HepG2 (cell line): ENCODE results near the gene PRCD. TPM values are rescaled to one million over a fixed set of nuclear protein-coding genes. Genes with fewer than 3 reads are reported as not detected.

ENCODE experiments used
- CREM ChIP-seq, 2 experiments: sonication (generic) in 1 of 2; formaldehyde crosslinking in 1 of 2; IDR thresholded peaks; 2 replicates each; pipeline versions ENCODE4 v1.4.0 to v1.6.1; 2016 to 2020; ENCODE audit warnings: antibody characterized with exemption in 1 of 2, mild to moderate bottlenecking in 1 of 2, missing genetic modification reagents in 1 of 2
- GZF1 ChIP-seq: sonication (generic); formaldehyde crosslinking; IDR thresholded peaks from 2 replicates; pipeline ENCODE4 v1.5.1; 2020; ENCODE audit warnings: mild to moderate bottlenecking, missing genetic modification reagents
- JARID2 ChIP-seq: sonication (generic); formaldehyde crosslinking; IDR thresholded peaks from 2 replicates; pipeline ENCODE4 v1.8.1; 2023; ENCODE audit warnings: missing genetic modification reagents, inconsistent platforms; ENCODE audit not compliant: insufficient replicate concordance
- SNAPC5 ChIP-seq: sonication (generic); formaldehyde crosslinking; IDR thresholded peaks from 2 replicates; pipeline ENCODE4 v1.8.1; 2023; ENCODE audit warnings: mild to moderate bottlenecking, missing genetic modification reagents, borderline replicate concordance
- SOX5 ChIP-seq: IDR thresholded peaks from 2 replicates; pipeline ENCODE4 v1.6.1; 2016; ENCODE audit warnings: borderline replicate concordance
- SOX6 ChIP-seq, 2 experiments: fragments of 450-650 bp in 1 of 2; sonication (generic) in 1 of 2; formaldehyde crosslinking in 1 of 2; IDR thresholded peaks; 2 replicates each; pipeline versions ENCODE4 v1.4.0 to v1.6.1; 2017 to 2020; ENCODE audit warnings: antibody characterized with exemption in 1 of 2, mild to moderate bottlenecking in 1 of 2, missing genetic modification reagents in 1 of 2
- XRCC5 ChIP-seq: fragments of 200-400 bp; formaldehyde crosslinking; optimal IDR thresholded peaks from 2 replicates; pipeline ENCODE3; 2017; ENCODE audit warnings: mild to moderate bottlenecking, low read length
- YY1 ChIP-seq: IDR thresholded peaks from 2 replicates; pipeline ENCODE4 v1.6.1; 2011; ENCODE audit warnings: low read length, low read depth, moderate library complexity, mild to moderate bottlenecking; ENCODE audit not compliant: insufficient read depth, insufficient replicate concordance
- ZBTB49 ChIP-seq: sonication (generic); formaldehyde crosslinking; IDR thresholded peaks from 2 replicates; pipeline ENCODE4 v1.4.0; 2020; ENCODE audit warnings: missing genetic modification reagents, borderline replicate concordance
- ZFP62 ChIP-seq: sonication (generic); formaldehyde crosslinking; IDR thresholded peaks from 2 replicates; pipeline ENCODE4 v1.4.0; 2020; ENCODE audit warnings: missing genetic modification reagents
- ZNF331 ChIP-seq: sonication (generic); formaldehyde crosslinking; IDR thresholded peaks from 2 replicates; pipeline ENCODE4 v1.4.0; 2020; ENCODE audit warnings: missing genetic modification reagents
- ZNF430 ChIP-seq: sonication (generic); formaldehyde crosslinking; IDR thresholded peaks from 2 replicates; pipeline ENCODE4 v1.9.0; 2021; ENCODE audit warnings: mild to moderate bottlenecking, missing genetic modification reagents
- ZNF564 ChIP-seq: sonication (generic); formaldehyde crosslinking; IDR thresholded peaks from 2 replicates; pipeline ENCODE4 v1.8.1; 2023; ENCODE audit warnings: mild to moderate bottlenecking, missing genetic modification reagents
- ZNF75D ChIP-seq: sonication (generic); formaldehyde crosslinking; IDR thresholded peaks from 2 replicates; pipeline ENCODE4 v1.8.1; 2023; ENCODE audit warnings: missing genetic modification reagents, mild to moderate bottlenecking, borderline replicate concordance
- ZNF761 ChIP-seq: sonication (generic); formaldehyde crosslinking; conservative IDR thresholded peaks from 2 replicates; pipeline ENCODE4 v1.4.0; 2020; ENCODE audit warnings: mild to moderate bottlenecking, missing genetic modification reagents
- polyA plus RNA-seq, 8 experiments: library from polyadenylated mRNA; depleted of rRNA in 3 of 8; stranded (reverse) in 7 of 8; unstranded in 1 of 8; fragments of >200 nt; fragmentation: Illumina TruSeq in 4 of 8; extraction: Trizol in 4 of 8; gene quantifications; 2 replicates each; pipeline versions ENCODE4 v1.2.1 to v1.2.3, GENCODE V29; 2011 to 2016; ENCODE audit warnings: low read depth in 4 of 8, missing spikeins in 1 of 8, mixed read lengths in 1 of 8; ENCODE audit not compliant: insufficient read depth in 1 of 8
- total RNA-seq, 5 experiments: library from RNA; depleted of rRNA; stranded (reverse); fragments of >200 nt; fragmentation: Illumina TruSeq; extraction: Trizol; gene quantifications; 2 replicates each; pipeline ENCODE4 v1.2.3, GENCODE V29; 2016; ENCODE audit warnings: low read depth in 1 of 5
- TF ChIP-seq, protein P1 (sequence below): sonication (generic); formaldehyde crosslinking; IDR thresholded peaks from 2 replicates; pipeline ENCODE4 v1.9.0; 2021; ENCODE audit warnings: missing genetic modification reagents, borderline replicate concordance
- TF ChIP-seq, protein P2 (sequence below), 2 experiments: sonication (generic) in 1 of 2; formaldehyde crosslinking in 1 of 2; IDR thresholded peaks; 2 replicates each; pipeline versions ENCODE4 v1.5.1 to v1.6.1; 2011 to 2020; ENCODE audit warnings: borderline replicate concordance in 1 of 2, low read depth in 1 of 2, low read length in 1 of 2, mild to moderate bottlenecking in 1 of 2, missing genetic modification reagents in 1 of 2, moderate library complexity in 1 of 2
- TF ChIP-seq, protein P3 (sequence below): sonication (generic); formaldehyde crosslinking; conservative IDR thresholded peaks from 2 replicates; pipeline ENCODE4 v1.8.0; 2022; ENCODE audit warnings: missing genetic modification reagents

PRCD gene
- total and polyA plus RNA-seq, 2 of the 13 experiments (the other 11 are each of a cell fraction or from before 2014, with no cell fraction given) = 0.51 TPM; not detected in 1

- TF ChIP-seq, protein P1, sequence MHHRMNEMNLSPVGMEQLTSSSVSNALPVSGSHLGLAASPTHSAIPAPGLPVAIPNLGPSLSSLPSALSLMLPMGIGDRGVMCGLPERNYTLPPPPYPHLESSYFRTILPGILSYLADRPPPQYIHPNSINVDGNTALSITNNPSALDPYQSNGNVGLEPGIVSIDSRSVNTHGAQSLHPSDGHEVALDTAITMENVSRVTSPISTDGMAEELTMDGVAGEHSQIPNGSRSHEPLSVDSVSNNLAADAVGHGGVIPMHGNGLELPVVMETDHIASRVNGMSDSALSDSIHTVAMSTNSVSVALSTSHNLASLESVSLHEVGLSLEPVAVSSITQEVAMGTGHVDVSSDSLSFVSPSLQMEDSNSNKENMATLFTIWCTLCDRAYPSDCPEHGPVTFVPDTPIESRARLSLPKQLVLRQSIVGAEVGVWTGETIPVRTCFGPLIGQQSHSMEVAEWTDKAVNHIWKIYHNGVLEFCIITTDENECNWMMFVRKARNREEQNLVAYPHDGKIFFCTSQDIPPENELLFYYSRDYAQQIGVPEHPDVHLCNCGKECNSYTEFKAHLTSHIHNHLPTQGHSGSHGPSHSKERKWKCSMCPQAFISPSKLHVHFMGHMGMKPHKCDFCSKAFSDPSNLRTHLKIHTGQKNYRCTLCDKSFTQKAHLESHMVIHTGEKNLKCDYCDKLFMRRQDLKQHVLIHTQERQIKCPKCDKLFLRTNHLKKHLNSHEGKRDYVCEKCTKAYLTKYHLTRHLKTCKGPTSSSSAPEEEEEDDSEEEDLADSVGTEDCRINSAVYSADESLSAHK (CRISPR knock-in tag) = no peak
- TF ChIP-seq SOX6 (IDR thresholded peaks at IDR 0.05) = no peak
- peak; percentile 66 for TF ChIP-seq SOX6 (CRISPR knock-in tag; IDR thresholded peaks at IDR 0.05)
- TF ChIP-seq YY1 = peak; percentile 72
- TF ChIP-seq ZNF430 (CRISPR knock-in tag) = no peak
- TF ChIP-seq, protein P2, sequence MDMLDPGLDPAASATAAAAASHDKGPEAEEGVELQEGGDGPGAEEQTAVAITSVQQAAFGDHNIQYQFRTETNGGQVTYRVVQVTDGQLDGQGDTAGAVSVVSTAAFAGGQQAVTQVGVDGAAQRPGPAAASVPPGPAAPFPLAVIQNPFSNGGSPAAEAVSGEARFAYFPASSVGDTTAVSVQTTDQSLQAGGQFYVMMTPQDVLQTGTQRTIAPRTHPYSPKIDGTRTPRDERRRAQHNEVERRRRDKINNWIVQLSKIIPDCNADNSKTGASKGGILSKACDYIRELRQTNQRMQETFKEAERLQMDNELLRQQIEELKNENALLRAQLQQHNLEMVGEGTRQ (IDR thresholded peaks at IDR 0.05; ENCODE audit: low read depth, low read length) = no peak
- TF ChIP-seq, protein P2 (CRISPR knock-in tag; IDR thresholded peaks at IDR 0.05; ENCODE audit: borderline replicate concordance) = no peak
- no peak for TF ChIP-seq ZBTB49 (CRISPR knock-in tag)
- TF ChIP-seq SNAPC5 (CRISPR knock-in tag) = no peak
- TF ChIP-seq ZNF331 (CRISPR knock-in tag) = peak; percentile 70
- TF ChIP-seq ZFP62 (CRISPR knock-in tag) = no peak
- TF ChIP-seq, protein P3, sequence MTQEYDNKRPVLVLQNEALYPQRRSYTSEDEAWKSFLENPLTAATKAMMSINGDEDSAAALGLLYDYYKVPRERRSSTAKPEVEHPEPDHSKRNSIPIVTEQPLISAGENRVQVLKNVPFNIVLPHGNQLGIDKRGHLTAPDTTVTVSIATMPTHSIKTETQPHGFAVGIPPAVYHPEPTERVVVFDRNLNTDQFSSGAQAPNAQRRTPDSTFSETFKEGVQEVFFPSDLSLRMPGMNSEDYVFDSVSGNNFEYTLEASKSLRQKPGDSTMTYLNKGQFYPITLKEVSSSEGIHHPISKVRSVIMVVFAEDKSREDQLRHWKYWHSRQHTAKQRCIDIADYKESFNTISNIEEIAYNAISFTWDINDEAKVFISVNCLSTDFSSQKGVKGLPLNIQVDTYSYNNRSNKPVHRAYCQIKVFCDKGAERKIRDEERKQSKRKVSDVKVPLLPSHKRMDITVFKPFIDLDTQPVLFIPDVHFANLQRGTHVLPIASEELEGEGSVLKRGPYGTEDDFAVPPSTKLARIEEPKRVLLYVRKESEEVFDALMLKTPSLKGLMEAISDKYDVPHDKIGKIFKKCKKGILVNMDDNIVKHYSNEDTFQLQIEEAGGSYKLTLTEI (CRISPR knock-in tag) = no peak
- peak; percentile 96 for TF ChIP-seq XRCC5
- no peak for TF ChIP-seq ZNF564 (CRISPR knock-in tag)
- peak; percentile 37; the same call in 1 of the 2 replicates for TF ChIP-seq SOX5
- no peak for TF ChIP-seq ZNF75D (CRISPR knock-in tag)
- 0 out of 2 replicates have a peak, but pooled peaks have one; percentile 37 for TF ChIP-seq GZF1
- no peak for TF ChIP-seq JARID2 (CRISPR knock-in tag)
- no peak for TF ChIP-seq CREM (IDR thresholded peaks at IDR 0.05)
- no peak for TF ChIP-seq CREM (CRISPR knock-in tag; IDR thresholded peaks at IDR 0.05)
- TF ChIP-seq ZNF761 = no peak; the same call in 1 of the 2 replicates
Measured at GRCh38 chr17:76523084-76524037, 16.5 kb upstream of the PRCD start (continued).
